ENCODE data around the gene TRIM27. TPM values are rescaled to one million over a fixed set of nuclear protein-coding genes. Genes with fewer than 3 reads are reported as not detected.

The TRIM27 gene
- total RNA-seq, 4 donors from 2014 or later = 30.0 to 48.0 (median 40.2) TPM

- Histone ChIP-seq H3K4me3 (no peak overlapping the region), H3K27me3 (peaks cover 7% of the 10 kb centered on the region), H3K9me3 (no peaks in the 10 kb centered on the region), H3K36me3 (no peaks in the 10 kb centered on the region), H3K4me1 (peaks cover 6% of the 10 kb centered on the region), H3K27ac (no peak overlapping the region)
- TF ChIP-seq POLR2AphosphoS5 (IDR thresholded peaks at IDR 0.05) (no peak), POLR2A (IDR thresholded peaks at IDR 0.05) (no peak), CTCF (IDR thresholded peaks at IDR 0.05) (no peak), EP300 (IDR thresholded peaks at IDR 0.05) (no peak)
- WGBS = 70% methylated on average over 5 of the region's 5 CpGs
- DNase-seq (ENCODE audit: low spot score in 2 of 2) = no peak
These were observed 4.1 kb upstream of the TRIM27 start for GRCh38 chr6:28927846-28928245.

DNA sequence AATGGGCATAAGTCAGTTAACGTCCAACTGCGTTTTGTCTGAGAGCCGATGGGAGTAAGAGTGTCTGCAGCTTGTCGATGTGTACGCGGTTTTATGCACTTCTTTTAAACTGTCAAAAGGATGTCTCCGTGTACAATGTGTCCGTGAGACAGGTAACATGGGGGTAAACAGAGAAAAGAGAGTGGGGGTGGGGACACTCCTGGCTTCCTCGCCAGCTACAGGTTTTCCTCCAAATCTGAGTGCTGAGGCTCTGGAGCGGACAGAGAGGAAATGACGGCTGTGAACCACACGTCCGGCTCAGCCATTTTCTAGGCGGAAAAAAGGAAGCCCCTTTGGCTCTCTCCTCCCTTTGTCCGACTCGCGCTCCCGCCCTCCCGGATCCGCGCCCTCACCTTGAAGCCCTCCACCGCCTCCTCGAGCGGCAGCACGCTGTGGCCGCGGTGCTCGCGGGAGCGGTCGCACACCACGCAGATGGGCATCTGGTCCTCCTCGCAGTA is 916 bp downstream of the TRIM27 start:
- Histone ChIP-seq H3K27ac (peak overlapping the region; percentile 96), H3K27me3 (no peaks in the 10 kb centered on the region), H3K9me3 (no peaks in the 10 kb centered on the region), H3K36me3 (peaks cover 34% of the 10 kb centered on the region), H3K4me3 (peak overlapping the region; percentile 93), H3K4me1 (peaks cover 20% of the 10 kb centered on the region)
- no peak for DNase-seq (ENCODE audit: low spot score in 2 of 2)
- TF ChIP-seq POLR2A (IDR thresholded peaks at IDR 0.05) (peak in 1 of 2 donors; percentile 8), CTCF (IDR thresholded peaks at IDR 0.05) (no peak)
- WGBS = 2% methylated on average over 14 of the region's 33 CpGs

DNA sequence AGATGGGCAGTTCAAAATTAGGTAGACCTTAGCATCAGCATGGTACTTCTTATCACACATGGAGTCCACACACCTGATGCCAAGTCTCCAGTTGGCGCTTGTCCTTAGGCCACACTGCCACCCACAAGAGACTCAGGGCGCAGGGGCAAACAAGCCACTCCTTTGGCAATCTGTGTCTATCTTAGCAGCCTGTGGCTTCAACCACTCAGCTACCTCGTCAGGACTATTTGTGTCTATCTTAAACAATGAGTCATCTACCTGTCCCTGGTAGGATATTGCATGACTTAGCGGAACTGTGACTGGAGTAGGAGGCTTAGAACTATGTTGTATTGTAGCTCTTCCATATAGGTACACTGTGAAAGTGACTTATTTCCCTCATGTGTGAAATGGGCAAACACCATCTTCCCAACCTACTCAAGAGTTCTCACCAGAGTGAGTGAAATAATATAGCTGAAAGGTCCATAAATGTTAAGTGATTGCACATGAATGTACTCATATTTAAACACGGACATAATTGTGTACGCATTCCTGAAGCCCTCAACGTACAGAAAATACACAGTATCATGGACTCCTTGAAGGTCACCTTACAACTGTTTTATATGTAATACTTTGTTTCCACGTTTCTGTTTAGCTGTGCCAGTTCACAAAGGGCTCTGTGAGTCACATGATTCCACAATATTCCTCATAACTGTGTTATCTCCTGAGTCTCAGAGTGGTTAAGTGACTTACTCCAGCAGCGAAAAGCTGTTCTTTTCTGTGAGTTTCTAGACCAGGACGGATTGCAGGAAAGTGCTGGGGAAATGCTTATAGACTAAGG is 1.6 kb downstream of the TRIM27 start:
- Histone ChIP-seq H3K4me1 (peaks cover 20% of the 10 kb centered on the region), H3K4me3 (peak overlapping the region; percentile 93), H3K27me3 (no peaks in the 10 kb centered on the region), H3K36me3 (peaks cover 41% of the 10 kb centered on the region), H3K9me3 (no peaks in the 10 kb centered on the region), H3K27ac (peak overlapping the region; percentile 96)
- no peak for TF ChIP-seq EP300 (IDR thresholded peaks at IDR 0.05)
- TF ChIP-seq POLR2AphosphoS5 (IDR thresholded peaks at IDR 0.05) = no peak
- no peak for TF ChIP-seq CTCF (IDR thresholded peaks at IDR 0.05)
- TF ChIP-seq POLR2A (IDR thresholded peaks at IDR 0.05) = no peak
- WGBS = 37% methylated on average over 10 of the region's 10 CpGs
- no peak for DNase-seq (ENCODE audit: low spot score in 2 of 2)

GRCh38 chr6:28920281-28920680 is 3.5 kb downstream of the TRIM27 start:
- no peak overlapping the region for H3K27ac ChIP-seq
- no peaks in the 10 kb centered on the region for H3K27me3 ChIP-seq
- peaks cover 60% of the 10 kb centered on the region for H3K36me3 ChIP-seq
- WGBS = 97% methylated on average over 1 of the region's 1 CpG
- no peak for DNase-seq (ENCODE audit: low spot score in 2 of 2)
- TF ChIP-seq CTCF (IDR thresholded peaks at IDR 0.05) (no peak), POLR2AphosphoS5 (IDR thresholded peaks at IDR 0.05) (no peak), EP300 (IDR thresholded peaks at IDR 0.05) (no peak), POLR2A (IDR thresholded peaks at IDR 0.05) (no peak)
- H3K4me3 ChIP-seq = no peak overlapping the region
- no peaks in the 10 kb centered on the region for H3K9me3 ChIP-seq
- peaks cover 20% of the 10 kb centered on the region for H3K4me1 ChIP-seq

GRCh38 chr6:28914941-28915340 is 8.8 kb downstream of the TRIM27 start:
- Histone ChIP-seq H3K36me3 (peaks cover 88% of the 10 kb centered on the region), H3K27me3 (no peaks in the 10 kb centered on the region), H3K4me1 (peaks cover 3% of the 10 kb centered on the region), H3K27ac (no peak overlapping the region), H3K4me3 (no peak overlapping the region), H3K9me3 (no peaks in the 10 kb centered on the region)
- DNase-seq (ENCODE audit: low spot score in 2 of 2) = no peak
- WGBS = 86% methylated on average over 2 of the region's 2 CpGs
- TF ChIP-seq CTCF (IDR thresholded peaks at IDR 0.05) = no peak
- TF ChIP-seq POLR2A (IDR thresholded peaks at IDR 0.05) = no peak
- TF ChIP-seq POLR2AphosphoS5 (IDR thresholded peaks at IDR 0.05) = no peak
- TF ChIP-seq EP300 (IDR thresholded peaks at IDR 0.05) = no peak
